Stimulated activated CD4-positive, alpha-beta T cell treated with anti-CD3 and anti-CD28 coated beads, Interleukin-2, amount 100 ng/mL, for 4 hours (primary cell): ENCODE measurements around the gene CP.
"Not testable (repeated sequence)": the region's sequence is repeated elsewhere in the genome, so short reads cannot be mapped to it uniquely, and the experiment has no call there.

ENCODE experiments used
- DNase-seq: peaks from one replicate; pipeline ENCODE4 v3.0.0-alpha.2; 2020; ENCODE audit warnings: low read depth

The CP gene

GRCh38 chr3:149227591-149228268, 6.1 kb upstream of the CP start:
- DNase-seq, result no peak

- DNase-seq, result no peak
These were observed 5.1 kb upstream of the CP start for GRCh38 chr3:149226776-149227175.

- DNase-seq, result no peak
These were observed 3.3 kb upstream of the CP start for GRCh38 chr3:149224736-149225594.

GRCh38 chr3:149223461-149223820, 1.8 kb upstream of the CP start:
- DNase-seq, result no peak

GRCh38 chr3:149219380-149220121, 2.1 kb downstream of the CP start:
- not testable (repeated sequence) for DNase-seq

- DNase-seq, result no peak
These were observed 4.3 kb downstream of the CP start for GRCh38 chr3:149217347-149217746.

GRCh38 chr3:149216193-149216869, 5.3 kb downstream of the CP start:
- no peak for DNase-seq

GRCh38 chr3:149215515-149215914, 6.1 kb downstream of the CP start:
- DNase-seq, result no peak

- no peak for DNase-seq
These were observed 6.9 kb downstream of the CP start for GRCh38 chr3:149214702-149215101.

GRCh38 chr3:149212386-149212785, 9.2 kb downstream of the CP start:
- no peak for DNase-seq

- DNase-seq, result no peak
These were observed 12.2 kb downstream of the CP start for GRCh38 chr3:149209431-149209830.

GRCh38 chr3:149207475-149207874, 14.2 kb downstream of the CP start:
- DNase-seq, result no peak

GRCh38 chr3:149204390-149204991, 17.1 kb downstream of the CP start:
- no peak for DNase-seq

GRCh38 chr3:149203758-149204157, 17.9 kb downstream of the CP start:
- DNase-seq, result no peak

- DNase-seq, result no peak
These were observed 22.2 kb downstream of the CP start for GRCh38 chr3:149199474-149199873.

- DNase-seq, result no peak
These were observed 23.0 kb downstream of the CP start for GRCh38 chr3:149198611-149199010.

- DNase-seq, result no peak
These were observed 24.0 kb downstream of the CP start for GRCh38 chr3:149197669-149198068.

- DNase-seq, result not testable (repeated sequence)
These were observed 24.6 kb downstream of the CP start for GRCh38 chr3:149196805-149197592.

- DNase-seq, result no peak
These were observed 26.4 kb downstream of the CP start for GRCh38 chr3:149195221-149195620.

- DNase-seq, result no peak
These were observed 33.1 kb downstream of the CP start for GRCh38 chr3:149188494-149188893.

- DNase-seq, result no peak
These were observed 34.9 kb downstream of the CP start for GRCh38 chr3:149186721-149187120.
